Stimulated activated naive CD8-positive, alpha-beta T cell treated with anti-CD3 and anti-CD28 coated beads, Interleukin-15, Interleukin-2, amounts not matched to agents 100 U/mL and 50 U/mL, for 24 hours (primary cell): ENCODE data around the gene SLC51B.
"Not testable (repeated sequence)": the region's sequence is repeated elsewhere in the genome, so short reads cannot be mapped to it uniquely, and the experiment has no call there.

Experiments
- ATAC-seq: fragments of 150-1000 bp; cut with Tn5 transposase; one replicate; pipeline ENCODE4 v1.10.0; 2021
- DNase-seq: peaks from one replicate; pipeline ENCODE4 v3.0.0; 2021

The SLC51B gene

GRCh38 chr15:65044724-65045481 lies at the start of gene SLC51B:
TSS of gene SLC51B (plus strand) at chr15:65045387. CDS start at chr15:65050005, 4,618 bp downstream.
- DNase-seq = no peak

GRCh38 chr15:64997066-64997465 lies 48.1 kb upstream of the SLC51B start:
- DNase-seq = no peak
- no peak for ATAC-seq

More at GRCh38 chr15:65044724-65045481, at the start of gene SLC51B:
- no peak for ATAC-seq

DNA sequence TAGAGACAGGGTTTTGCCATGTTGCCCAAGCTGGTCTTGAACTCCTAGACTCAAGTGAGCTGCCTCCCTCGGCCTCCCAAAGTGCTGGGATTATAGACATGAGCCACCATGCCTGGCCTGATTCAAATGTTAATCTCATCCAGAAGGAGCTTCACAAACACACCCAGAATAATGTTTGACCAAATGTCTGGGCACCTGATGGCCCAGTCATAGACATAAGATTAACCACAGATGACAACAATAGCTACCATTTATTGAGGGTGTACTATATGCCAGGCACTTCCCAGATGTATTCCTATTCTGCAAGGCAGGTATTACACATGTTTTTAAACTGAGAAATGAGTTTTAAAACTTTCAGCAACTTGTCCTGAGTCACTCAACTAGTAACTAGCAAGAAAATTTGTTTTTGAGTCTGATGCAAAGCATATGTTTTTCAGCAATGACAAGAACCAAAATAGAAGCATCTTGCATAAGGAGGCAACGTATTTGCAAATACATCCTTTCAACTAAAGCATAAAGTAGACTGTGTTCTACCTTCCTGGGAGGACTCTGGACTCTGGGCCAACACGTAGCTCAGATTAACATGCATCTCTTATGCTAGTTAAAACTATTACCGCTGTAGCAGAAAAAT lies 47.3 kb upstream of the SLC51B start:
- no peak for ATAC-seq
- no peak for DNase-seq

DNA sequence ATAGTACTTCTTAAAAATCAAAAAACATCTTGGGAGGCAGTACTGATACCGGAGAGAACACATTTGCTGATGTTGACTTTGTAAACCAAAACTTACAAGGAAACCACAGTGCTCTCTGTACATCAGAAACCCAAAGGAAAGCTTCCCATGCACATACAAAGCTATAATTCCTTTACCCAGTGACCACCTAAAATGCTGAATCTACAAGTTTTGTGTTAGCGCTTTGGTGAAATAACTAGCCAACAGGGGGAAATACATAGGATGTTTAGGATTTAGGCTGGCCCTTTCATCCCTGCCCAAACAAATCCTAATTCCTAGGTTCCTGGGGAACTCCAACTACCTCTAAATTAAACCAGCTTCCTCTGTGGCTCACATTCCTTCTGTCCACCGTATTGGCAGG lies 40.2 kb upstream of the SLC51B start:
- DNase-seq = no peak
- no peak for ATAC-seq

DNA sequence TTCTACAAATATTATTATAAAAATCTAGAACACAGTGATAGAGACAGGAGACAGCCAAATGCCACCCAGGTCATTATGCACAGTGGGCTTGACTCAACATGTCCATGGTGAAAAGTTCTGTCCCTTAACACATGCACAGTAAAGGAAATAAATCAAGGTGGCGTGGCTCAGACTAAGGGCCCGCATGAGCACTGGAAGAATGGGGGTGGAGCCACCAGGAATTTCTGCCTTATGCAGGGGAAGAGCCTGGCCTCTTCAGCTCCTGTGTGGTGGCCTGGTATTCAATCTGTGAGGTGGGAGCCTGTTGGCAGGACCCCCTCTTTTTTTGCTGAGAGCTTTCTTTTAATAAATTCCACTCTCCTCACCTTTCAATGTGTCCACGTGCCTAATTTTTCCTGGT lies 38.3 kb upstream of the SLC51B start:
- no peak for DNase-seq
- ATAC-seq = no peak

GRCh38 chr15:65008983-65009382 lies 36.2 kb upstream of the SLC51B start:
- no peak for DNase-seq
- ATAC-seq = no peak

DNA sequence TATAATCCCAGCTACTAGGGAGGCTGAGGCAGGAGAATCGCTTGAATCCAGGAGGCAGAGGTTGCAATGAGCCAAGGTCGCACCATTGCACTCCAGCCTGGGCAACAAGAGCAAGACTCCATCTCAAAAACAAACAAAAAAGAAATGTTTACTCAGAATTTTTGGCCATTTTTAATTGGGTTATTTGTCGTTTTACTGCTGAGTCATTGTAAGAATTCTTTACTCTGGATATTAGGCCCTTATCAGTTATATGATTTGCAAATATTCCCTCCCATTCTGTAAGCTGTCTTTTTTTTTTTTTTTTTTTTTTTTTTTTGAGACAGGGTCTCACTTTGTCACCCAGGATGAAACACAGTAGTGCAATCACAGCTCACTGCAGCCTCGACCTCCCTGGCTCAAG lies 34.0 kb upstream of the SLC51B start:
- DNase-seq, ATAC-seq: not testable (repeated sequence)

DNA sequence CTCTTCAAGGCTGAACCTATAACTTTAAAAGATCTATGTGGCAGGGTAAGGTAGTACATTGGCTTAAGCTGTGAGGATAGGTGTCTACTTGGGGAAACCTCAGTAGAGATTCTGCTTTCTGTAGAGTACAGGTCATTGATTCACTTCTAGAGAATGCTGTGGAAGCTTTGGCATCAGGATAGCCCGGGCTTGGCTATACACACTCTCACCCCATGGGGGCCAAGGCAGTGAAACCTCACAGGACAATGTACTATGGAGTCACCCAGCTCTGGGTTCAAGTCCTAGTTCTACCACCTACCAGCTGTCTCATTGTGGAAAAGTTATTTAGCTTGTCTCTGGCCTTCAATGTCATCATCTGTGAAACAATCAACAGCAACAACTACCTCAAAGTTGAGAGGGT lies 24.8 kb upstream of the SLC51B start:
- peak; percentile 61 for ATAC-seq
- DNase-seq = no peak

DNA sequence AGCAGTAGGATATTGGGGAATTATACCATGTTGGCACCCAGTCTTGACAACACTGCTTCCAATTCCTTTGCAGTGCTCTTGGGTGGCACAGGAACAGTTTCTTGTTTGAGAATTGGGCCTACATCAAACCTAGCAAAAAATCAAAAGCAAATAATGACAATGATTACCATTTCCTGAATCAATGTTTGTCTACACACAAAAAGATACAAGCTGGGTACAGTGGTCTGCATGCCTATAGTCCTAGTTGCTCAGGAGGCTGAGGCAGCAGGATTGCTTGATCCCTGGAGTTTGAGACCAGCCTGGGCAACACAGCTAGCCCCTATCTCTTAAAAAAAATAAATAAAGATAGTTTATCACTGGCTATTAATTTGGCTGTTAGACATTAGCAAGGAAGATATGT lies 23.7 kb upstream of the SLC51B start:
- ATAC-seq = no peak

DNA sequence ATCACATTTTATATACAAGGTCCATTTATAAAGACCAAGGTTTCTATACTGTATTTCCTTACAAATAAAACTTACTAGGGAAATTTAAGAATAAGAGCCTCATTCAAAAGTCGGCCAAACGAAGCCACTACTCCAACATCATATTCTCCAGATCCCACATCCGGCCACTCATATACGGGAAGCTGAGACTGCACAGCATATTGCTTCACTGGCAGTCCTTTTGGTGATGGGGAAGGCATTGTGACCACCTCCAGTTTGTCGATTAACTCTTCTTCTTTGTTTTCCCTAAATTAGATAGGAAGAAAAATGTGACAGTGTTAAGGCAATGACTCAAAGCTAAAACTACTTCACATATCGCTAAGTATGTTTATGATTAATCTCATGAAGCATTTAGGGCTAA lies 18.4 kb upstream of the SLC51B start:
- no peak for DNase-seq
- no peak for ATAC-seq

More for the DNA sequence above, 23.7 kb upstream of the SLC51B start:
- DNase-seq = no peak

- DNase-seq (no peak), ATAC-seq (no peak)
Measured at GRCh38 chr15:65027593-65027992, 17.6 kb upstream of the SLC51B start.

DNA sequence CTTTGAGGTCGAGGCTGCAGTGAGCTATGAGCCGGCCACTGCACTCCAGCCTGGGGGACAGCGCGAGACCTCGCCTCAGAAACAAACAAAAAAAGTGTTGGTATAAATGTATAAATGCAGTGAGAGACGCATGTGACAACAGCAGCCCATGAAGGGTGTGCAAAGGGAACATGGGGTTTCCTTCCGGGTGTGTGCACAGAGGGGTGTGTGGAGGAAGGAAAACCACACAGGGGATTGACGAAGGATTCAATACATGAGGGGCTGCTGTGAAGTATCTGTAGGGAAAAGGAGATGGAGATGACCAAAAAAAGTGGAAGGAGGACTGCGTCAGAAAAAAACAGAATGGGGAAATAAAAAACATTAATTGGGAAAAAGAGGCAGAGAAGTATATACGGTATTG lies 16.8 kb upstream of the SLC51B start:
- ATAC-seq (no peak), DNase-seq (no peak)

GRCh38 chr15:65028921-65029735 lies 16.1 kb upstream of the SLC51B start, which contains the start of gene MTFMT:
TSS of gene MTFMT (minus strand) at chr15:65029639. CDS start at chr15:65029613, 26 bp downstream.
- DNase-seq = peak; percentile 99

DNA sequence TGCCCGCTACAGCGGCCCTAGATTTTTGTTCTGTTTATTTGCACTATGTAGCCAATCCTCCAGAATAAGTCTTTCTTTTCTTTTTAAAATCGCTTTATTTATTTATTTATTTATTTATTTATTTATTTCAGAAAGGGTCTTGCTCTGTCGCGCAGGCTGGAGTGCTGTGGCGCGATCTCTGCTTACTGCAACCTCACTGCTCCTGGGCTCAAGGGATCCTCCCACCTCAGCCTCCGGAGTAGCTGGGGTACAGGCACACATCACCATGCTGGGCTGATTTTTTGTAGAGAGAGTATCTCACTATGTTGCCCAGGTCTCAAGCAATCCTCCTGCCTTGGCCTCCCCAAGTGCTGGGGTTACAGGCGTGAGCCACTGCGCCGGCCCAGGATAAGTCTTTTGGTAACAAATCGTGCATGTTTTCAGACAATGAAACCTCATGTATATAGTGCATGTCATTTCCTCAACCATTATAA lies 15.4 kb upstream of the SLC51B start:
- DNase-seq = no peak

More at GRCh38 chr15:65028921-65029735, 16.1 kb upstream of the SLC51B start, which contains the start of gene MTFMT:
- peak; percentile 98 for ATAC-seq

DNA sequence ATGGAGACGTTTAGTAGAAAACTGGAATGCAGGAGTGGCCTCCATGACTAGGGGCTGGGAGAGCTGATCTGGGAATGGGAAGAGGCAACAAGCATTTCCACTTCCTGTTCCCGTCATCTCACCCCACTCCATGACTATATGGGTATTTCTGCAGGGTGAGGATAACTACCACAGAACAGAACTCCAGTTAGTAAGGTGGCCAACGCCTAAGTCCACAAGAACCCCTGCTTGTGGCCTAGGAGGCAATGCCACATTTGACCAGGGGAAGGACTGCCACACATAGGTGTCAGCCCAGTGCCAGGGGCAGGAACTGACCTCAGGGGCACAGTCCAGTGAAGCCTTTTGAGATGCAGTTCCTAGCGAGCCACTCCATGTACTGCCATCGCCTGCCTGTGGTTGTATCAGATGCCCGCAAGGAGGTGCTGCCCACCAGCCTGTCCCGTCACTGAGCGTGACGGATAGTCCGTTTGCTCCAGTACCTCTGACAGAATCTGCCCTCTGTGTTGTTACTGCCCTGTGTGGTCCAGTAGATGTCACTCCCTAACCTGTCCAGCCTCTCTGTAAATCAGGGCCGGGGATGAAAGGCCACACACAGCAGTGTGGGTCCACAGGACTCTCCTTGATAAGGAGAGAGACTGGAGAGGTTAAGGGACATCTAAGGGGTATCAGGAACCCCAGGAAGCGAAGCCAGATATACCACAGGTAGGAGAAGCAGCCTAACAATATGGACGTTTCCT lies 12.2 kb upstream of the SLC51B start:
- DNase-seq = peak; percentile 52
- ATAC-seq = peak; percentile 55

More for the DNA sequence above, 15.4 kb upstream of the SLC51B start:
- ATAC-seq = no peak

- DNase-seq (peak; percentile 19), ATAC-seq (no peak)
Measured at GRCh38 chr15:65033659-65034269, 11.4 kb upstream of the SLC51B start.

- DNase-seq = no peak
- no peak for ATAC-seq
Measured at GRCh38 chr15:65034719-65035118, 10.5 kb upstream of the SLC51B start.

DNA sequence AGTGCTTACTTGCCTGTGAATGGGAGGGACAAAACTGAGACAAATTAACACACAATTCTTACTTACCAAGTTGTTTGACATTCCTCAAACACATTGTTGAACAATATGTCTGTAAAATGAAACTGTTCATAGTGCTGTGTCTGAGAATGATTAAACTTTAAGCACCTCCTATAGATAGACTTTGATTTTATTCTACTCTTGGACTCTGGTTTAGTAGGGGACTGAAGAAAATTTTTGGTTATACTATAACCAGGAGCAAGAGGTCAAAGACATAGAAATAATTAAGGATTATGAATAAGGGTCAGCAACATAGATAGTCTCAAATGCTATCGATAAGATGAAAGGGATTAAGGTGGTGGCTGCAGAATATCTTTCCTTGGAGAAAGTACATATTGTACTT lies 7.9 kb upstream of the SLC51B start:
- DNase-seq = no peak
- no peak for ATAC-seq

GRCh38 chr15:65038428-65038827 lies 6.8 kb upstream of the SLC51B start:
- no peak for ATAC-seq
- no peak for DNase-seq

GRCh38 chr15:65038836-65039235 lies 6.4 kb upstream of the SLC51B start:
- ATAC-seq = no peak
- no peak for DNase-seq

- ATAC-seq (no peak), DNase-seq (no peak)
Measured at GRCh38 chr15:65040461-65040860, 4.7 kb upstream of the SLC51B start.
